GM21381 (cell line): Measurements from ENCODE around the gene ACSBG1.

ENCODE experiments used
- ATAC-seq: cut with Tn5 transposase; IDR thresholded peaks from one replicate; pipeline ENCODE4 v1.9.1; 2021; ENCODE audit warnings: mild to moderate bottlenecking, moderate library complexity; ENCODE audit not compliant: unreplicated experiment

The ACSBG1 gene

GRCh38 chr15:78234515-78235040 is at the start of gene ACSBG1:
Gene ACSBG1, minus strand, starts transcription at chr15:78234565. Its CDS starts 64 bp downstream, at chr15:78234501.
- no peak for ATAC-seq

GRCh38 chr15:78282324-78282723 is 48.0 kb upstream of the ACSBG1 start:
- ATAC-seq, result no peak

GRCh38 chr15:78280319-78281072 is 46.1 kb upstream of the ACSBG1 start:
- ATAC-seq, result no peak

- no peak for ATAC-seq
Measured at GRCh38 chr15:78276064-78276943, 41.9 kb upstream of the ACSBG1 start.

- no peak for ATAC-seq
Measured at GRCh38 chr15:78274994-78275393, 40.6 kb upstream of the ACSBG1 start.

GRCh38 chr15:78272776-78273175 is 38.4 kb upstream of the ACSBG1 start:
- ATAC-seq, result no peak

GRCh38 chr15:78272316-78272715 is 38.0 kb upstream of the ACSBG1 start:
- ATAC-seq, result no peak

GRCh38 chr15:78266806-78267205 is 32.4 kb upstream of the ACSBG1 start:
- no peak for ATAC-seq

GRCh38 chr15:78266229-78266628 is 31.9 kb upstream of the ACSBG1 start:
- ATAC-seq, result no peak

- ATAC-seq, result no peak
Measured at GRCh38 chr15:78265752-78266224, 31.4 kb upstream of the ACSBG1 start.

GRCh38 chr15:78265137-78265460 is 30.7 kb upstream of the ACSBG1 start:
- ATAC-seq, result no peak

- no peak for ATAC-seq
Measured at GRCh38 chr15:78264304-78265136, 30.2 kb upstream of the ACSBG1 start, which contains the start of gene DNAJA4. Gene DNAJA4, plus strand, starts transcription at chr15:78264562. Its CDS starts 202 bp downstream, at chr15:78264764.

- ATAC-seq, result no peak
Measured at GRCh38 chr15:78263907-78264303, 29.5 kb upstream of the ACSBG1 start.

GRCh38 chr15:78263351-78263781 is 29.0 kb upstream of the ACSBG1 start:
- ATAC-seq, result no peak

GRCh38 chr15:78261062-78261461 is 26.7 kb upstream of the ACSBG1 start:
- no peak for ATAC-seq

- ATAC-seq, result no peak
Measured at GRCh38 chr15:78260489-78260888, 26.1 kb upstream of the ACSBG1 start.

- no peak for ATAC-seq
Measured at GRCh38 chr15:78259232-78259631, 24.9 kb upstream of the ACSBG1 start.

- ATAC-seq, result no peak
Measured at GRCh38 chr15:78257681-78258080, 23.3 kb upstream of the ACSBG1 start.

GRCh38 chr15:78256044-78256437 is 21.7 kb upstream of the ACSBG1 start:
- ATAC-seq, result no peak

GRCh38 chr15:78255421-78256043 is 21.2 kb upstream of the ACSBG1 start:
- ATAC-seq, result no peak
